Upper lobe of right lung (tissue), 1 donor: ENCODE data around the gene RAD51B. TPM values are rescaled to one million over a fixed set of nuclear protein-coding genes. Genes with fewer than 3 reads are reported as not detected.

Source experiments
- ATAC-seq: fragments of 200-7000 bp; cut with Tn5 transposase; one replicate; pipeline ENCODE4 v1.9.1; 2020; ENCODE audit warnings: mild to moderate bottlenecking, moderate library complexity
- DNase-seq: peaks from one replicate; pipeline ENCODE4 v3.0.0-alpha.2; 2020
- H3K27ac ChIP-seq: fragments of 200-600 bp; one replicate; pipeline ENCODE4 v1.8.0; 2022
- H3K27me3 ChIP-seq: fragments of 200-600 bp; one replicate; pipeline ENCODE4 v1.8.0; 2022; ENCODE audit warnings: mild to moderate bottlenecking
- H3K36me3 ChIP-seq: fragments of 200-600 bp; one replicate; pipeline ENCODE4 v1.8.0; 2022
- H3K4me1 ChIP-seq: fragments of 200-600 bp; one replicate; pipeline ENCODE4 v1.8.0; 2022
- H3K4me3 ChIP-seq: fragments of 200-600 bp; one replicate; pipeline ENCODE4 v1.8.0; 2022; ENCODE audit warnings: mild to moderate bottlenecking
- H3K9me3 ChIP-seq: fragments of 200-600 bp; one replicate; pipeline ENCODE4 v1.8.0; 2022
- CTCF ChIP-seq: fragments of 200-600 bp; IDR thresholded peaks from one replicate; pipeline ENCODE4 v1.8.0; 2022; ENCODE audit warnings: antibody characterized with exemption
- intact Hi-C: fragments of 100-400 bp; cut with DNase I; formaldehyde crosslinking; loops from one replicate; pipeline ENCODE4 v1.11.0; 2022
- total RNA-seq: library from RNA; stranded (reverse); fragmentation: NEBNext Ultra II Directional; extraction: Animal tissue kit (Norgen Biotek cat#: 25700); gene quantifications from one replicate; pipeline ENCODE4 v1.2.1, GENCODE V29; 2021
- donor health status: DM: no; HTN: yes; CAD: no; lungs with severe emphysema.

Gene RAD51B
- total RNA-seq, 1 donor from 2014 or later: 11.5 TPM

GRCh38 chr14:68702135-68702534 is 882.6 kb downstream of the RAD51B start:
- ATAC-seq (no peak), DNase-seq (no peak)
- Histone ChIP-seq H3K4me1 (peaks cover 4% of the 10 kb centered on the region), H3K36me3 (no peaks in the 10 kb centered on the region), H3K27me3 (no peaks in the 10 kb centered on the region), H3K4me3 (no peak overlapping the region), H3K9me3 (no peaks in the 10 kb centered on the region), H3K27ac (no peak overlapping the region)
- intact Hi-C loops: no loop called here
- no peak for TF ChIP-seq CTCF

- DNase-seq: no peak
- peaks cover 4% of the 10 kb centered on the region for H3K4me1 ChIP-seq
- H3K27me3 ChIP-seq: no peaks in the 10 kb centered on the region
- ATAC-seq: no peak
- no peak overlapping the region for H3K27ac ChIP-seq
- TF ChIP-seq CTCF: no peak
- intact Hi-C loops: no loop called here
- H3K9me3 ChIP-seq: no peaks in the 10 kb centered on the region
- no peak overlapping the region for H3K4me3 ChIP-seq
- H3K36me3 ChIP-seq: no peaks in the 10 kb centered on the region
These were observed 883.0 kb downstream of the RAD51B start for GRCh38 chr14:68702578-68702977.

- Histone ChIP-seq H3K4me1 (peaks cover 4% of the 10 kb centered on the region), H3K27ac (no peak overlapping the region), H3K27me3 (no peaks in the 10 kb centered on the region), H3K36me3 (no peaks in the 10 kb centered on the region), H3K4me3 (no peak overlapping the region), H3K9me3 (no peaks in the 10 kb centered on the region)
- intact Hi-C loops: no loop called here
- no peak for DNase-seq
- TF ChIP-seq CTCF: no peak
- peak; percentile 62 for ATAC-seq
These were observed 883.5 kb downstream of the RAD51B start for GRCh38 chr14:68703093-68703492.

GRCh38 chr14:68704736-68705720 is 885.4 kb downstream of the RAD51B start:
- H3K36me3 ChIP-seq: no peaks in the 10 kb centered on the region
- DNase-seq (no peak), ATAC-seq (peak; percentile 6)
- H3K4me1 ChIP-seq: peaks cover 4% of the 10 kb centered on the region
- no peak for TF ChIP-seq CTCF
- no peaks in the 10 kb centered on the region for H3K27me3 ChIP-seq
- no peak overlapping the region for H3K27ac ChIP-seq
- no peak overlapping the region for H3K4me3 ChIP-seq
- no peaks in the 10 kb centered on the region for H3K9me3 ChIP-seq
- intact Hi-C loops: no loop called here

- no peaks in the 10 kb centered on the region for H3K27me3 ChIP-seq
- H3K4me1 ChIP-seq: peaks cover 4% of the 10 kb centered on the region
- H3K27ac ChIP-seq: no peak overlapping the region
- H3K9me3 ChIP-seq: no peaks in the 10 kb centered on the region
- no peak for DNase-seq
- H3K4me3 ChIP-seq: no peak overlapping the region
- peak; percentile 65 for ATAC-seq
- TF ChIP-seq CTCF: no peak
- intact Hi-C loops: no loop called here
- no peaks in the 10 kb centered on the region for H3K36me3 ChIP-seq
These were observed 886.2 kb downstream of the RAD51B start for GRCh38 chr14:68705741-68706283.
